Stimulated activated CD4-positive, alpha-beta T cell treated with anti-CD3 and anti-CD28 coated beads, Interleukin-15, amount 100 ng/mL, for 1 hour (primary cell): ENCODE data around the gene PTPRN2.
"Not testable (repeated sequence)": the region's sequence is repeated elsewhere in the genome, so short reads cannot be mapped to it uniquely, and the experiment has no call there.

Experiments
- DNase-seq, 2 donors: peaks; one replicate each; pipeline ENCODE4 v3.0.0-alpha.2; 2020; ENCODE audit warnings: low read depth in 1 of 2, low spot score in 1 of 2

PTPRN2 gene

DNA sequence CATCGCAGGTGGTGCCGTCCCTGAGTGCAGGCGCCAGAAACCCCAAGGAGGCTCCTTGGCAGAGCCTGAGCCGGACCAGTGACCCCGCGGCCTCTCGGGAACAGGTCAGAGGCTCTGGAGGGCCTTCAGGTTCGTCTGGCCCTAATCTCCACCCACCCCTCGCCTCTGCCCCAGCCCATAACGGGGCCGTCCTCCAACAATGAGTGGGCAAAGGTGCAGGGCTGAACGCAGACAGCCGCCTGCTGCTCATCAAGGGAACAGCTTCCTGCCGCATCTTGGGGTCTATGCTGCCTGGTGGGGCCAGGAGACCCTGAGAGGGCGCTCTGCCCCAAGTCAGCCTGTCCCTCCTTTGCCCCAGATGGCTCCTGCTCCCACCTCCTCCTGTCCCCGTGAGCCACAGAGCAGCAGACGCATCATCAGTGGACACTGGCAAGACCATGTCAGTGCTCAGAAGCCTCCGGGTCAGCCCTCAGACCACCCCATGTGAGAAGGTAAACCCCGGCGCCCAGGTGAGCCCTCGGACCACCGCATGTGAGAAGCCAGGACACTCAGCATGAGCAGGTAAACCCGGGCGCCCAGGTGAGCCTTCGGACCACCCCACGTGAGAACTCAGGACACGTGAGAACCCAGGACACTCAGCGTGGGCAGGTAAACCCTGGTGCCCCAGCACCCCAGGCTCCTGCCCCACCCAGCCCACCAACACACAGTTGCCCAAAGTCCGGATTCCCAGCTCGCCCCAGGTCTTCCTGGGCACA lies 142.0 kb downstream of the PTPRN2 start:
- DNase-seq: no peak

DNA sequence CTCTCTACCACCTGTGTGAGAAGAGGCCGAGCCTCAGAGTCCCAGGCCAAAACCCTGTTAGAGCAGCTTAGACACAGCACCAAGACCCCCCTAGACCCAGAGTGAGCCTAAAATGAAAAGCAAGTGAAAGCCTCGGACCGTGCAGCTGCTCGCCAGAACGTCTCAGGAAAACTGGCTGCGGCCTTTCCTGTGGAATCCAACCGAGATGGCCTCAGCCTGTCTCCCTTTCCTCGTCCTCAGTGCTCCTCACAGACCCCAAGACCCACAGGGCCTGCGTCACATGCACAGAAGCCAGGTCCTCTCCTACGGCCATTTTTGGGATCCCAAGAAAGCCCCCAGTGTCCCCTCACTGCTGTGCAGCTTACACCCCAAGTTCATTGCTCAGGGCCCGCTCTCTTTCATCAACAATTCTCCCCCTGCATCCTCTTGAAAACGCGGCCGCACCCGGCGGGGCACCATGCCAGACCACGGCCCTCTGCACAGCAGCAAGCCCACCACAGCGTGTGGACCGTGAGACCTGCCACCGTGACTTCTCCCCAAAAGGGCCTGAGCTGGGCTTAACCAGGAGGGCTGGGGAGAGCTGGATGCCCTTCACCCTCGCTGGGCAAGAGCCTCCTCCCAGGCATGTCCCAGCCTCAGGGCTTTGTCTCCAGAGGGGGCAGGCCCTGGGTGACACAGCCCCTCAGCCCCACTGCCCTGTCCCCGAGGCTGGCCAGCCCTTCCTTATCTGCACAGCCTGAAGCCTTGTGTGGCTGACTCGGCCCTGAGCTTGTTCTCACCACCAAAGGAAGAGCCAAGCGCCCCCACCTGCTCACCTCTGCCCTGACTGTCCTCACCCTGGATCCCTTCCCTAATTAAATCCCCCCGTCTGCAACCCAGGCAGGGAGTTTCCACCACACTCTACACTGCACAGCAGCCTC lies 142.9 kb downstream of the PTPRN2 start:
- DNase-seq: no peak

GRCh38 chr7:158443688-158444483 lies 143.7 kb downstream of the PTPRN2 start:
- no peak for DNase-seq

GRCh38 chr7:158443014-158443687 lies 144.5 kb downstream of the PTPRN2 start:
- no peak for DNase-seq

GRCh38 chr7:158442260-158442659 lies 145.4 kb downstream of the PTPRN2 start:
- DNase-seq: no peak

DNA sequence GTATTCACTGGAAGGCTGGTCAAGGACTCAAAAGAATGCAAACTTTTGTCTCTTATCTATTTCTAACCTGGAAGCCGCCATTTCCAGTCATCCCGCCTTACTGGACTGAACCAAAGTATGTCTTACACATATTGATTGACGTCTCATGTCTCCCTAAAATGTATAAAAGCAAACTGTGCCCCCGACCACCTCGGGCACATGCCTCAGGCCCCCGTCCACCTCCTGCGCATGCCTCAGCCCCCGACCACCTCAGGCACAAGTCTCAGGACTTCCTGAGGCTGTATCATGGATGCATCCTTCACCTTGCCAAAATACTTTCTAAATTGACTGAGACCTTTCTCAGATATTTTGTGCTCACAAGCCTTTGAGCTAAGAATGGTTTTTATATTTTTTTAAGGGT lies 148.6 kb downstream of the PTPRN2 start:
- DNase-seq: no peak

GRCh38 chr7:158432369-158433341 lies 155.0 kb downstream of the PTPRN2 start:
- no peak for DNase-seq

DNA sequence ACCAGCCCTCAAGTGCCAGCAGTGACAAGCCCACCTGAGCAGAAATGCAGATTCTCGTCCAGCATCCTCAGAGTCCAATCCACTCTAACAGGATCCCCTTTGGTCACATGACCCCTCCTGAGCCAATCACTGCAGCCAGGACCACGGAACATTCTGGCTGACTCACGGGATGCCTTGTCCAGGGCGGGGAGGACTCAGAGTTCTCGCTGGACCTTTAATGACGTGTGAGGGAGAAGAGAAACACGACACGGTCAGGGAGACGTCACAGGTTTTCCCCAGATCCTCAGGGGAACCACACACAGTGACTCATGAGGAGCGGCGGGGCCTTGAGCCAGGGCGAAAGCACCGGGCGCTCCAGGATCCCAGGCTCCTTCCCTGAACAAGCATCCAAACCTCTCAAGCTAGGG lies 155.7 kb downstream of the PTPRN2 start:
- DNase-seq: no peak

- no peak for DNase-seq
Measured at GRCh38 chr7:158431055-158431940, 156.3 kb downstream of the PTPRN2 start.

- DNase-seq: no peak
Measured at GRCh38 chr7:158430308-158431034, 157.2 kb downstream of the PTPRN2 start.

GRCh38 chr7:158428837-158429753 lies 158.5 kb downstream of the PTPRN2 start:
- DNase-seq: no peak

GRCh38 chr7:158428131-158428836 lies 159.3 kb downstream of the PTPRN2 start:
- DNase-seq: no peak

DNA sequence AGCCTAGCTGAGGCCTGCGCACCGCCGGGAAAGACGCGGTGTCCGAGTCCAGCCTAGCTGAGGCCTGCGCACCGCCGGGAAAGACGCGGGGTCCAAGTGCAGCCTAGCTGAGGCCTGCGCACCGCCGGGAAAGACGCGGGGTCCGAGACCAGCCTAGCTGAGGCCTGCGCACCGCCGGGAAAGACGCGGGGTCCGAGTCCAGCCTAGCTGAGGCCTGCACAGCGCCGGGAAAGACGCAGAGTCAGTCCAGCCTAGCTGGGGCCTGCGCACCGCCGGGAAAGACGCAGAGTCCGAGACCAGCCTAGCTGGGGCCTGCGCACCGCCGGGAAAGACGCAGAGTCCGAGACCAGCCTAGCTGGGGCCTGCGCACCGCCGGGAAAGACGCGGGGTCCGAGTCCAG lies 161.9 kb downstream of the PTPRN2 start:
- DNase-seq: not testable (repeated sequence)

DNA sequence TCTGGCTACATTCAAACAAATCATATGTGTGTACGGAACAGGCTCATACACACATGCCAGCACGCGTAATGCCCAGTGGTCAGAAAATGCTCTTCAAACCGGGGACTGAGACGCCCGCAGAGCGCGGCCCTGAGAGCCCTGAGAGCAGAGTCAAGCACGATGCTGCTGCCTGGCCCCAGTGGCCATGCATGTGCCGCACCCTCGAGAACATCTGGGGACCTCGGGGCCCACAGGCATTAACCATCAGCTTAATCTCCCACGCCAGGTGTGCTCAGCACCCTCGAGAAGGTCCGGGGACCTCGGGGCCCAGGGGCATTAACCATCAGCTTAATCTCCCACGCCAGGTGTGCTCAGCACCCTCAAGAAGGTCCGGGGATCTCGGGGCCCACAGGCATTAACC lies 163.1 kb downstream of the PTPRN2 start:
- DNase-seq: no peak

GRCh38 chr7:158424011-158424410 lies 163.6 kb downstream of the PTPRN2 start:
- DNase-seq: no peak

GRCh38 chr7:158422887-158423560 lies 164.6 kb downstream of the PTPRN2 start:
- DNase-seq: no peak
